ENCODE measurements around the gene THSD8.

The THSD8 gene

GRCh38 chr19:12836529-12836863 lies 34.6 kb downstream of the THSD8 start:
- H3K4me3 ChIP-seq (ENCODE audit: low read depth, low read length) = no peak overlapping the region
- no peak for DNase-seq (ENCODE audit: low read depth)
- TF ChIP-seq MYC (IDR thresholded peaks at IDR 0.05; ENCODE audit: low read depth, low read length) = no peak
- TF ChIP-seq CTCF (IDR thresholded peaks at IDR 0.05; ENCODE audit: low read depth, low read length) = no peak
- TF ChIP-seq POLR2A (IDR thresholded peaks at IDR 0.05; ENCODE audit: extremely low read depth, insufficient read length) = no peak
- TF ChIP-seq MAX (IDR thresholded peaks at IDR 0.05; ENCODE audit: low read depth, low read length) = no peak

GRCh38 chr19:12837225-12837624 lies 35.4 kb downstream of the THSD8 start:
- DNase-seq (ENCODE audit: low read depth) = no peak
- H3K4me3 ChIP-seq (ENCODE audit: low read depth, low read length) = no peak overlapping the region
- TF ChIP-seq MAX (IDR thresholded peaks at IDR 0.05; ENCODE audit: low read depth, low read length) (no peak), CTCF (IDR thresholded peaks at IDR 0.05; ENCODE audit: low read depth, low read length) (no peak), MYC (IDR thresholded peaks at IDR 0.05; ENCODE audit: low read depth, low read length) (no peak), POLR2A (IDR thresholded peaks at IDR 0.05; ENCODE audit: extremely low read depth, insufficient read length) (no peak)

GRCh38 chr19:12838182-12838885 lies 36.5 kb downstream of the THSD8 start, which contains the start of gene MAST1:
MAST1 (plus strand) TSS chr19:12838515; CDS start chr19:12838573, 58 bp downstream.
- H3K4me3 ChIP-seq (ENCODE audit: low read depth, low read length) = no peak within 1 kb of the TSS
- DNase-seq (ENCODE audit: low read depth) = peak; percentile 59
- TF ChIP-seq MAX (IDR thresholded peaks at IDR 0.05; ENCODE audit: low read depth, low read length) = no peak
- peak; percentile 22 for TF ChIP-seq CTCF (IDR thresholded peaks at IDR 0.05; ENCODE audit: low read depth, low read length)
- TF ChIP-seq POLR2A (IDR thresholded peaks at IDR 0.05; ENCODE audit: extremely low read depth, insufficient read length) = no peak
- no peak for TF ChIP-seq MYC (IDR thresholded peaks at IDR 0.05; ENCODE audit: low read depth, low read length)

GRCh38 chr19:12838886-12839756 lies 37.3 kb downstream of the THSD8 start:
- no peak overlapping the region for H3K4me3 ChIP-seq (ENCODE audit: low read depth, low read length)

More at GRCh38 chr19:12838886-12839756, 37.3 kb downstream of the THSD8 start:
- DNase-seq (ENCODE audit: low read depth) = no peak
- TF ChIP-seq MYC (IDR thresholded peaks at IDR 0.05; ENCODE audit: low read depth, low read length) (no peak), POLR2A (IDR thresholded peaks at IDR 0.05; ENCODE audit: extremely low read depth, insufficient read length) (no peak), MAX (IDR thresholded peaks at IDR 0.05; ENCODE audit: low read depth, low read length) (no peak), CTCF (IDR thresholded peaks at IDR 0.05; ENCODE audit: low read depth, low read length) (no peak)
